Endothelial cell of umbilical vein (primary cell): ENCODE data around the gene PPM1E. TPM values are rescaled to one million over a fixed set of nuclear protein-coding genes. Genes with fewer than 3 reads are reported as not detected.

Experiments used
- BruUV-seq: library from RNA; stranded (reverse); fragments of 400-500 nt; replicated peaks from 2 replicates; lab custom pipeline; 2021; lab: Mats Ljungman, UMichigan
- CTCF ChIA-PET: fragments of 300-600, 350-600 bp; sonication (Branson Sonifier 250); formaldehyde crosslinking; loops from one replicate; lab custom pipeline; 2021; ENCODE audit warnings: antibody characterized with exemption, inconsistent platforms; lab: Charles Lee
- POLR2A ChIA-PET: fragments of 300-600, 350-600 bp; sonication (Branson Sonifier 250); formaldehyde crosslinking; loops from one replicate; lab custom pipeline; 2021; ENCODE audit warnings: antibody characterized with exemption, inconsistent platforms; lab: Charles Lee
- DNase-seq: peaks from one replicate; pipeline ENCODE4 v3.0.0-alpha.2; 2011; ENCODE audit warnings: low read depth, low spot score
- FAIRE-seq: peaks from 2 replicates; lab custom pipeline; 2011; peaks lifted over from hg19 to GRCh38; lab: Jason Lieb, UNC
- H2AFZ ChIP-seq: 2 replicates; pipeline ENCODE4 v1.6.0; 2012; ENCODE audit warnings: low read depth, low read length, control low read depth, inconsistent platforms
- H3K27ac ChIP-seq: 2 replicates; pipeline ENCODE4 v1.5.1; 2011; ENCODE audit warnings: low read depth, mild to moderate bottlenecking, control low read depth, low read length, moderate library complexity; ENCODE audit not compliant: insufficient read depth
- H3K27me3 ChIP-seq, 2 experiments: 2 replicates each; pipeline versions ENCODE4 v1.6.0 to v1.6.1; 2011; ENCODE audit warnings: low read length in 2 of 2, mixed read lengths in 1 of 2; ENCODE audit not compliant: control insufficient read depth in 2 of 2, insufficient read depth in 2 of 2
- H3K36me3 ChIP-seq, 2 experiments: 2 replicates in 1 of 2; 3 replicates in 1 of 2; pipeline ENCODE4 v1.5.1; 2011; ENCODE audit warnings: low read length in 2 of 2, mild to moderate bottlenecking in 1 of 2, moderate library complexity in 1 of 2; ENCODE audit not compliant: control insufficient read depth in 2 of 2, insufficient read depth in 2 of 2; ENCODE audit errors: extremely low read depth in 1 of 2
- H3K4me1 ChIP-seq: 3 replicates; pipeline ENCODE4 v1.5.1; 2011; ENCODE audit warnings: mild to moderate bottlenecking, low read length; ENCODE audit not compliant: control insufficient read depth, insufficient read depth; ENCODE audit errors: extremely low read depth
- H3K4me2 ChIP-seq: 2 replicates; pipeline ENCODE4 v1.6.1; 2011; ENCODE audit warnings: low read length, control low read depth, mixed read lengths; ENCODE audit not compliant: insufficient read depth
- H3K4me3 ChIP-seq, 3 experiments: fragments of 200-600 bp in 1 of 3; sonication (generic), shearing (Covaris generic) in 1 of 3; replicated peaks in 1 of 3; 2 replicates each; pipeline ENCODE4 v1.5.1; 2011 to 2016; ENCODE audit warnings: control low read depth in 3 of 3, low read length in 3 of 3, mild to moderate bottlenecking in 2 of 3, inconsistent platforms in 1 of 3, low read depth in 1 of 3, moderate library complexity in 1 of 3; ENCODE audit not compliant: insufficient read depth in 1 of 3
- H3K79me2 ChIP-seq: 2 replicates; pipeline ENCODE4 v1.6.0; 2012; ENCODE audit warnings: low read length, inconsistent platforms; ENCODE audit not compliant: control insufficient read depth, insufficient read depth
- H3K9ac ChIP-seq: replicated peaks from 2 replicates; pipeline ENCODE3; 2011; ENCODE audit warnings: low read length, control low read depth; ENCODE audit not compliant: insufficient read depth; ENCODE audit errors: extremely low read depth
- H3K9me1 ChIP-seq: replicated peaks from 3 replicates; pipeline ENCODE4 v1.6.0; 2011; ENCODE audit warnings: mild to moderate bottlenecking, low read length; ENCODE audit not compliant: control insufficient read depth, insufficient read depth; ENCODE audit errors: extremely low read depth
- H3K9me3 ChIP-seq: replicated peaks from 2 replicates; pipeline ENCODE4 v1.5.1; 2012; ENCODE audit warnings: low read length, inconsistent platforms; ENCODE audit not compliant: control insufficient read depth, insufficient read depth
- H4K20me1 ChIP-seq: replicated peaks from 2 replicates; pipeline ENCODE3; 2011; ENCODE audit warnings: mild to moderate bottlenecking, low read length; ENCODE audit not compliant: control insufficient read depth, insufficient read depth; ENCODE audit errors: extremely low read depth
- CTCF ChIP-seq, 2 donors: IDR thresholded peaks; 1 replicate in 1 of 2; 2 replicates in 1 of 2; pipeline ENCODE4 v1.5.1; 2011; ENCODE audit warnings: low read length in 2 of 2, mild to moderate bottlenecking in 2 of 2, moderate library complexity in 2 of 2, control low read depth in 1 of 2, inconsistent platforms in 1 of 2, low read depth in 1 of 2; ENCODE audit not compliant: insufficient read depth in 1 of 2; ENCODE audit errors: extremely low read depth in 1 of 2
- EZH2 ChIP-seq: IDR thresholded peaks from 2 replicates; pipeline ENCODE4 v1.6.1; 2012; ENCODE audit warnings: borderline replicate concordance, low read depth, mild to moderate bottlenecking, moderate library complexity, low read length, inconsistent platforms; ENCODE audit not compliant: severe bottlenecking
- FOS ChIP-seq: IDR thresholded peaks from 2 replicates; pipeline ENCODE4 v1.6.1; 2011; ENCODE audit warnings: mild to moderate bottlenecking, low read length, moderate library complexity, borderline replicate concordance; ENCODE audit not compliant: insufficient read depth
- GATA2 ChIP-seq: IDR thresholded peaks from 2 replicates; pipeline ENCODE4 v1.7.0; 2011; ENCODE audit warnings: low read depth, mild to moderate bottlenecking, moderate library complexity, mixed read lengths, low read length; ENCODE audit not compliant: insufficient read length, insufficient read depth
- JUN ChIP-seq: IDR thresholded peaks from 2 replicates; pipeline ENCODE4 v1.6.1; 2011; ENCODE audit warnings: borderline replicate concordance, low read depth; ENCODE audit not compliant: insufficient read length, insufficient read depth
- MAX ChIP-seq: IDR thresholded peaks from 2 replicates; pipeline ENCODE4 v1.6.1; 2011; ENCODE audit not compliant: insufficient read depth, insufficient read length
- MYC ChIP-seq: IDR thresholded peaks from one replicate; pipeline ENCODE4 v1.6.1; 2011; ENCODE audit warnings: mild to moderate bottlenecking, low read depth, low read length
- POLR2A ChIP-seq: IDR thresholded peaks from 2 replicates; pipeline ENCODE4 v1.6.1; 2012; ENCODE audit warnings: low read depth, mild to moderate bottlenecking, control low read depth, low read length
- POLR2AphosphoS5 ChIP-seq: IDR thresholded peaks from 2 replicates; pipeline ENCODE4 v1.6.1; 2012; ENCODE audit warnings: low read depth, mild to moderate bottlenecking, control low read depth, low read length, moderate library complexity; ENCODE audit not compliant: insufficient read depth
- dilution Hi-C: fragments of 300-500 bp; cut with MboI; formaldehyde crosslinking; loops from one replicate; pipeline ENCODE4 v1.15.0; 2019; ENCODE audit warnings: low sequenced_read_pairs; ENCODE audit not compliant: extremely low pct_ligation_motif_present
- intact Hi-C: fragments of 100-400 bp; cut with micrococcal nuclease; formaldehyde crosslinking; loops from one replicate; pipeline ENCODE4 v1.10.0; 2022
- polyA plus RNA-seq, 4 experiments: library from polyadenylated mRNA; depleted of rRNA in 3 of 4; stranded (reverse) in 3 of 4; unstranded in 1 of 4; fragments of >200 nt; gene quantifications; 2 replicates each; pipeline versions ENCODE4 v1.2.1 to v1.2.3, GENCODE V29; 2011 to 2012; ENCODE audit warnings: missing spikeins in 1 of 4
- total RNA-seq: library from RNA; stranded (reverse); gene quantifications from 2 replicates; pipeline ENCODE4 v1.2.3, GENCODE V29; 2021

PPM1E gene
- total and polyA plus RNA-seq, 2 donors (not counting 3 experiments of a cell fraction or from before 2014, with no cell fraction given) = 0.01 TPM; not detected in 1

DNA sequence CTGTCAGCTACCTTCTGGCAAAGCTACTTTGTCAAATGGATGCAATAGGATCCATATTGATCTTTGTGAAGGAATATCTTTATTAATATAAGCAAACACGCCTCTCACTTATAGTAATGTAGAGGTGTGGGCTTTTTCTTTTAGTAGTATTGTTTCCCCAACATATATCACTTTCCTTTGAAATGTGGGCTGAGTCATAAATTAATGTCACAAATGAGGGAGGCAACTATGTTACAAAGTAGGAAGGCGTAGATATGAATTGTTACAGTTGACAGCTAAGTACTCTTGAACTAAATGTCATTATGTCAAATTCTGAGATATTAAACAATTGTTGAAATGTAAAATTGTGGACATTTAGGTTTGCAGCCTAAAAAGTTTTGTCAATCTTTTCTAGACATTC, 2.6 kb upstream of the PPM1E start:
- no peak for FAIRE-seq
- Histone ChIP-seq H3K36me3 (no peaks in the 10 kb centered on the region), H3K4me1 (peaks cover 13% of the 10 kb centered on the region), H3K27ac (no peak overlapping the region), H3K27me3 (peaks cover 13 to 31% of the 10 kb centered on the region in 2 experiments), H3K4me3 (no peak overlapping the region), H2AFZ (no peak overlapping the region), H3K9ac (no peak overlapping the region), H3K4me2 (no peak overlapping the region), H3K9me1 (no peaks in the 10 kb centered on the region), H4K20me1 (no peaks in the 10 kb centered on the region), H3K9me3 (no peaks in the 10 kb centered on the region), H3K79me2 (no peaks in the 10 kb centered on the region)
- TF ChIP-seq FOS (no peak), JUN (no peak), MYC (no peak), CTCF (IDR thresholded peaks at IDR 0.05; ENCODE audit: extremely low read depth in 1 of 2, insufficient read depth in 1 of 2, low read depth in 1 of 2, low read length in 2 of 2) (no peak), EZH2 (no peak), GATA2 (no peak), MAX (no peak), POLR2AphosphoS5 (no peak), POLR2A (no peak)
- no TSS peak for BruUV-seq
- no peak for DNase-seq
- dilution Hi-C loops (no loop called here), intact Hi-C loops (no loop called here)
- ChIA-PET POLR2A (no interaction called here), CTCF (interaction anchor here (1.2 kb wide), 1 partner anchor 73 kb away, joined by 4 read pairs; no protein-coding TSS in a partner anchor)
